ENCODE results near the gene PUS1. TPM values are rescaled to one million over a fixed set of nuclear protein-coding genes. Genes with fewer than 3 reads are reported as not detected.

Gene PUS1
- total RNA-seq, 4 donors from 2014 or later = 14.7 to 23.3 (median 19.5) TPM

DNA sequence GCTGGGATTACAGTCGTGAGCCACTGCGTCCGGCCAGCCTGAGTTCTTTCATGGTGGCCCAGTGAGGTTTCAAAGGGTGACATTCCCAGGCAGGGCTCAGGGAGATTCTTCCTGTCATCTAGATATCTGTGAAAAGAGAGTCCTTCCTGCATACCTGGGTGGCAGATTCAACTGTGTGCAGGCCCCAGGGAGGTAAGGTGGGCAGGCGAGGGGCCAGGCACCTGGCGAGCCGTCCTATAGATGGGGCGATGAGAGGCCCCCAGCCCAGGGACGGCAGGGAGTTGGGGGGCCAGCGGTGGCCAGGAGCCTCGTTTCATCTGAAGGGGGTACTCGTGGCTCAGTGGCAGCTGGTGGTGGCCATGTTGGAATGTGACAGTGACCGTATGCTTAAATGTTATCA lies 13.6 kb downstream of the PUS1 start:
- no peak for TF ChIP-seq POLR2AphosphoS5 (IDR thresholded peaks at IDR 0.05)
- TF ChIP-seq, protein P1, sequence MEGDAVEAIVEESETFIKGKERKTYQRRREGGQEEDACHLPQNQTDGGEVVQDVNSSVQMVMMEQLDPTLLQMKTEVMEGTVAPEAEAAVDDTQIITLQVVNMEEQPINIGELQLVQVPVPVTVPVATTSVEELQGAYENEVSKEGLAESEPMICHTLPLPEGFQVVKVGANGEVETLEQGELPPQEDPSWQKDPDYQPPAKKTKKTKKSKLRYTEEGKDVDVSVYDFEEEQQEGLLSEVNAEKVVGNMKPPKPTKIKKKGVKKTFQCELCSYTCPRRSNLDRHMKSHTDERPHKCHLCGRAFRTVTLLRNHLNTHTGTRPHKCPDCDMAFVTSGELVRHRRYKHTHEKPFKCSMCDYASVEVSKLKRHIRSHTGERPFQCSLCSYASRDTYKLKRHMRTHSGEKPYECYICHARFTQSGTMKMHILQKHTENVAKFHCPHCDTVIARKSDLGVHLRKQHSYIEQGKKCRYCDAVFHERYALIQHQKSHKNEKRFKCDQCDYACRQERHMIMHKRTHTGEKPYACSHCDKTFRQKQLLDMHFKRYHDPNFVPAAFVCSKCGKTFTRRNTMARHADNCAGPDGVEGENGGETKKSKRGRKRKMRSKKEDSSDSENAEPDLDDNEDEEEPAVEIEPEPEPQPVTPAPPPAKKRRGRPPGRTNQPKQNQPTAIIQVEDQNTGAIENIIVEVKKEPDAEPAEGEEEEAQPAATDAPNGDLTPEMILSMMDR (IDR thresholded peaks at IDR 0.05) = no peak
- TF ChIP-seq POLR2A (IDR thresholded peaks at IDR 0.05; ENCODE audit: low read depth) = no peak
- intact Hi-C loops (cut with DNase I) = no loop called here
- no peak for DNase-seq (ENCODE audit: extremely low spot score)
- Histone ChIP-seq H3K27ac (replicated peaks in 1 of 4) (no peak overlapping the region), H3K4me1 (peaks cover 0 to 2% (median 0%) of the 10 kb centered on the region in 4 donors), H3K4me3 (no peak overlapping the region), H3K27me3 (no peaks in the 10 kb centered on the region), H3K36me3 (peaks cover 21 to 62% (median 52%) of the 10 kb centered on the region in 4 donors), H3K9me3 (no peaks in the 10 kb centered on the region)
- 92% methylated on average over 12 of the region's 12 CpGs for WGBS

DNA sequence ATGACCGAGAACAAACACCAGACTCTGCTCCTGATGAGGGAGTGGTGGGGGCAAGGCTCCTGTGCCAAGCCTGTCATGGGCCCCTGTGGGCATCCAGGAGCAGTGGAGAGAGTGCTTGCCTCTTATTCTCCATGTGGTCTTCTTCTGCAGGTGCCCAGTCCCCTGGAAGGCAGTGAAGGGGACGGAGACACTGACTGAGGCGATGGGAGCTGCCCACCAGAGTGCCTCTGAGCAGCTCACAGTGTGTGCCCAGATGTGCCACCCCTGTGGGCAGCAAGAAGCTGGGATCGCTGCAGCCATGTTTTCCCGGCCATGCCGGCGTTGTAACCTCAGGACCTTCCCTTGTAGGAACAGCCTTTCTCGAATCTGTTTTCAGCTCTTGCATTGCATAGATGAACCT lies 14.3 kb downstream of the PUS1 start:
- no peak for DNase-seq (ENCODE audit: extremely low spot score)
- intact Hi-C loops (cut with DNase I) = no loop called here
- Histone ChIP-seq H3K4me1 (peaks cover 0 to 7% (median 1%) of the 10 kb centered on the region in 4 donors), H3K27ac (replicated peaks in 1 of 4) (no peak overlapping the region), H3K27me3 (no peaks in the 10 kb centered on the region), H3K36me3 (peaks cover 21 to 62% (median 49%) of the 10 kb centered on the region in 4 donors), H3K9me3 (no peaks in the 10 kb centered on the region), H3K4me3 (no peak overlapping the region)
- 88% methylated on average over 8 of the region's 8 CpGs for WGBS
- TF ChIP-seq, protein P1 (IDR thresholded peaks at IDR 0.05) = no peak
- TF ChIP-seq POLR2A (IDR thresholded peaks at IDR 0.05; ENCODE audit: low read depth) (no peak), EP300 (IDR thresholded peaks at IDR 0.05) (no peak), POLR2AphosphoS5 (IDR thresholded peaks at IDR 0.05) (no peak)

DNA sequence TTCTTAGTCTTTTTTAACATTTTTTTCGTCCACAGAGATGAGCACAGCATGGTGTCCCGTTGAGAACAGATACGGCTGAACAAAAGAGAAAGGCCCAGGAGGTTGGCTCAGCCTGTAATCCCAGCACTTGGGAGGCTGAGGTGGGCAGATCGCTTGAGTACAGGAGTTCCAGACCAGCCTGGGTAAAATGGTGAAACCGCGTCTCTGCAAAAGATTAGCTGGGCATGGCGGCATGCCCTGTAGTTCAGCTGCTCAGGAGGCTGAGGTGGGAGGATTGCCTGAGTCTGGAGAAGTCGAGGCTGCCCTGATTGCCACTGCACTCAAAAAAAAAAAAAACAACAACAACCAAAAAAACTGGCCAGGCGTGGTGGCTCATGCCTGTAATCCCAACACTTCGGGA lies 14.8 kb downstream of the PUS1 start:
- Histone ChIP-seq H3K9me3 (no peaks in the 10 kb centered on the region), H3K4me3 (no peak overlapping the region), H3K27me3 (no peaks in the 10 kb centered on the region), H3K36me3 (peaks cover 21 to 61% (median 49%) of the 10 kb centered on the region in 4 donors), H3K27ac (replicated peaks in 1 of 4) (no peak overlapping the region), H3K4me1 (peaks cover 0 to 12% (median 4%) of the 10 kb centered on the region in 4 donors)
- 95% methylated on average over 10 of the region's 10 CpGs for WGBS
- TF ChIP-seq, protein P1 (IDR thresholded peaks at IDR 0.05) = no peak
- TF ChIP-seq EP300 (IDR thresholded peaks at IDR 0.05) (no peak), POLR2AphosphoS5 (IDR thresholded peaks at IDR 0.05) (no peak), POLR2A (IDR thresholded peaks at IDR 0.05; ENCODE audit: low read depth) (no peak)
- intact Hi-C loops (cut with DNase I) = no loop called here
- no peak for DNase-seq (ENCODE audit: extremely low spot score)

DNA sequence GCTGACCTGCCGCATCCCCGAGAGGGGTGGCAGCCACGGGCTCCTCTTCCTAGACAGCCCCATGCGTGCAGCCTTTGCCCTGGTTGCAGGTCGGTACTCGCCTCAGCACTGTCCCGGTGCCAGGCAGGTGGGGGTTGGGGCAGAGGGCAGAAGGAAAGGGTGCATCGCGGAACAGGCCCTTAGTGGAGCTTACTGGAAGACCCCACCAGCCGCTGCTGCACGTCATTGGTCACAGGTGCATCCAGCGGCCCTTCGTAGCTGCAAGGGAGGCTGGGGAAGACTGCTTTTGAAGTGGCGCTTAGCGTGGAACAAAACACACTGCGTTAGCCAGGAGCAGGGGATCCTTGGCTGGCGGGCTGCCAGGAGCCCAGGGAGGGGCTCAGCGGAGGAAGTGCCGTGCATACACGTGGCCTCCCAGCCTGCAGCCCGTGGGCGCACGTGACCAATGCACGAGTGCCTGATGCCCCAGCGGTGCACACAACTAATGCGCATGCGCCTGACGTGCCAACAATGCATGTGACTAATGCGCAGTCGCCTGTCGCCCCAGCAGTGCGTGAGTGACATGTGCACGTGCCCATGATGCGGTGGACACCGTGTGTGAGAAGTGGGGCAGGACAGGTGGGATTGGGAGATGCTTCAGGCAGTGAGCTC lies 15.7 kb downstream of the PUS1 start:
- WGBS = 92% methylated on average over 19 of the region's 35 CpGs
- no peak for DNase-seq (ENCODE audit: extremely low spot score)
- H3K27ac ChIP-seq (replicated peaks in 1 of 4) = no peak overlapping the region
- intact Hi-C loops (cut with DNase I) = loop anchor here (5.0 kb wide), 2 partner anchors 47 to 97 kb away; no protein-coding TSS in a partner anchor
- H3K27me3 ChIP-seq = no peaks in the 10 kb centered on the region
- TF ChIP-seq, protein P1 (IDR thresholded peaks at IDR 0.05) = no peak
- TF ChIP-seq EP300 (IDR thresholded peaks at IDR 0.05) = no peak
- TF ChIP-seq POLR2AphosphoS5 (IDR thresholded peaks at IDR 0.05) = no peak
- TF ChIP-seq POLR2A (IDR thresholded peaks at IDR 0.05; ENCODE audit: low read depth) = no peak
- H3K9me3 ChIP-seq = no peaks in the 10 kb centered on the region
- H3K36me3 ChIP-seq = peaks cover 21 to 53% (median 40%) of the 10 kb centered on the region in 4 donors
- peaks cover 0 to 17% (median 10%) of the 10 kb centered on the region in 4 donors for H3K4me1 ChIP-seq
- H3K4me3 ChIP-seq = no peak overlapping the region

Data from esophagus muscularis mucosa (tissue), 4 donors.